HepG2 (cell line): ENCODE results near the gene TSGA10. TPM values are rescaled to one million over a fixed set of nuclear protein-coding genes. Genes with fewer than 3 reads are reported as not detected.

Experiments
- ATAC-seq: fragments of 200-7000 bp; cut with Tn5 transposase; 3 replicates; pipeline ENCODE4 v1.9.1; 2020; ENCODE audit warnings: mild to moderate bottlenecking, moderate library complexity
- BruUV-seq: library from RNA; stranded (reverse); fragments of 400-500 nt; replicated peaks from 2 replicates; lab custom pipeline; 2021; lab: Mats Ljungman, UMichigan
- CTCF ChIA-PET: fragments of 300-600 bp; formaldehyde crosslinking; extraction: SDS; loops from one replicate; lab custom pipeline; 2021; ENCODE audit warnings: low total read pairs, inconsistent platforms, low intra/inter-chr PET ratio; lab: Yijun Ruan, JAX
- POLR2A ChIA-PET: fragments of 350-600 bp; sonication (Branson Sonifier 250); formaldehyde crosslinking; loops from one replicate; lab custom pipeline; 2020; ENCODE audit warnings: antibody characterized with exemption, inconsistent platforms; lab: Yijun Ruan, JAX
- DNase-seq: peaks from one replicate; pipeline ENCODE4 v3.0.0-alpha.2; 2015; ENCODE audit warnings: low spot score
- FAIRE-seq: peaks from 3 replicates; lab custom pipeline; 2011; peaks lifted over from hg19 to GRCh38; lab: Jason Lieb, UNC
- H2AFZ ChIP-seq: one replicate; pipeline ENCODE4 v1.6.1; 2011; ENCODE audit warnings: low read length, inconsistent platforms
- H3K27ac ChIP-seq: fragments of 300-600 bp; 3 replicates; pipeline ENCODE4 v1.8.0; 2011; ENCODE audit warnings: mixed run types, mild to moderate bottlenecking, mixed read lengths, low read length, inconsistent platforms; ENCODE audit not compliant: insufficient read depth; ENCODE audit errors: extremely low read length
- H3K27me3 ChIP-seq, 2 experiments: fragments of 200-600 bp in 1 of 2; 2 replicates in 1 of 2; 3 replicates in 1 of 2; pipeline versions ENCODE4 v1.6.0 to v1.8.0; 2011; ENCODE audit warnings: low read length in 2 of 2, mild to moderate bottlenecking in 2 of 2, moderate library complexity in 2 of 2, inconsistent platforms in 1 of 2; ENCODE audit not compliant: insufficient read depth in 2 of 2, control insufficient read depth in 1 of 2
- H3K36me3 ChIP-seq, 2 experiments: fragments of 200-600 bp in 1 of 2; replicated peaks in 1 of 2; 2 replicates in 1 of 2; 3 replicates in 1 of 2; pipeline versions ENCODE4 v1.5.1 to v1.8.0; 2011; ENCODE audit warnings: low read length in 2 of 2, inconsistent platforms in 1 of 2; ENCODE audit not compliant: insufficient read depth in 2 of 2, control insufficient read depth in 1 of 2
- H3K4me1 ChIP-seq: 2 replicates; pipeline ENCODE4 v1.5.1; 2012; ENCODE audit warnings: low read length, inconsistent platforms; ENCODE audit not compliant: insufficient read depth
- H3K4me2 ChIP-seq: 2 replicates; pipeline ENCODE4 v1.6.0; 2011; ENCODE audit warnings: low read depth, low read length, inconsistent platforms
- H3K4me3 ChIP-seq, 3 experiments: fragments of 200-600 bp in 1 of 3; sonication (generic), shearing (Covaris generic) in 1 of 3; replicated peaks in 1 of 3; 2 replicates each; pipeline ENCODE4 v1.5.1; 2011 to 2016; ENCODE audit warnings: low read length in 3 of 3, inconsistent platforms in 2 of 3, low read depth in 2 of 3, mild to moderate bottlenecking in 2 of 3, control low read depth in 1 of 3, mixed read lengths in 1 of 3; ENCODE audit not compliant: insufficient read depth in 1 of 3
- H3K79me2 ChIP-seq: one replicate; pipeline ENCODE4 v1.6.1; 2011; ENCODE audit warnings: low read length, inconsistent platforms; ENCODE audit not compliant: insufficient read depth
- H3K9ac ChIP-seq: 2 replicates; pipeline ENCODE4 v1.6.0; 2011; ENCODE audit warnings: mild to moderate bottlenecking, low read depth, low read length, inconsistent platforms; ENCODE audit not compliant: insufficient read depth
- H3K9me3 ChIP-seq: 2 replicates; pipeline ENCODE4 v1.5.1; 2012; ENCODE audit warnings: mild to moderate bottlenecking, low read length
- H4K20me1 ChIP-seq: 2 replicates; pipeline ENCODE4 v1.6.0; 2011; ENCODE audit warnings: inconsistent platforms, mild to moderate bottlenecking, low read length, moderate library complexity; ENCODE audit not compliant: insufficient read depth
- FOXJ3 ChIP-seq: sonication (generic); formaldehyde crosslinking; IDR thresholded peaks from 2 replicates; pipeline ENCODE4 v1.4.0; 2020; ENCODE audit warnings: missing genetic modification reagents, mild to moderate bottlenecking, borderline replicate concordance
- HNRNPK ChIP-seq: fragments of 200-400 bp; formaldehyde crosslinking; IDR thresholded peaks from 2 replicates; pipeline ENCODE4 v1.6.1; 2018; ENCODE audit warnings: low read length, low read depth, moderate library complexity, mild to moderate bottlenecking; ENCODE audit not compliant: poor library complexity, severe bottlenecking
- MAF1 ChIP-seq: sonication (generic); formaldehyde crosslinking; IDR thresholded peaks from 2 replicates; pipeline ENCODE4 v1.5.0; 2020; ENCODE audit warnings: missing genetic modification reagents, borderline replicate concordance
- REST ChIP-seq, 2 experiments: IDR thresholded peaks; 2 replicates each; pipeline ENCODE4 v1.6.1; 2011 to 2012; ENCODE audit warnings: low read length in 2 of 2, borderline replicate concordance in 1 of 2, low read depth in 1 of 2, mild to moderate bottlenecking in 1 of 2, moderate library complexity in 1 of 2
- ZBTB38 ChIP-seq: sonication (generic); formaldehyde crosslinking; IDR thresholded peaks from 2 replicates; pipeline ENCODE4 v1.5.1; 2020; ENCODE audit warnings: mild to moderate bottlenecking, missing genetic modification reagents
- ZNF709 ChIP-seq: sonication (generic); formaldehyde crosslinking; IDR thresholded peaks from 2 replicates; pipeline ENCODE4 v1.5.0; 2020; ENCODE audit warnings: mild to moderate bottlenecking, missing genetic modification reagents
- WGBS: methylation state at CpG from one replicate; pipeline ENCODE4 v1.1.6; 2017; ENCODE audit warnings: low lambda C conversion rate; 5-methylcytosine and 5-hydroxymethylcytosine counted together
- in situ Hi-C: cut with HindIII; loops from 2 replicates; pipeline ENCODE4 v1.10.0; 2017; ENCODE audit warnings: low pct_unique_long_range_greater_than_20kb; ENCODE audit not compliant: extremely low pct_ligation_motif_present
- intact Hi-C: fragments of 100-400 bp; cut with micrococcal nuclease; formaldehyde crosslinking; loops from one replicate; pipeline ENCODE4 v1.10.0; 2022; ENCODE audit not compliant: unreplicated experiment
- polyA plus RNA-seq, 8 experiments: library from polyadenylated mRNA; depleted of rRNA in 3 of 8; stranded (reverse) in 7 of 8; unstranded in 1 of 8; fragments of >200 nt; fragmentation: Illumina TruSeq in 4 of 8; extraction: Trizol in 4 of 8; gene quantifications; 2 replicates each; pipeline versions ENCODE4 v1.2.1 to v1.2.3, GENCODE V29; 2011 to 2016; ENCODE audit warnings: low read depth in 4 of 8, missing spikeins in 1 of 8, mixed read lengths in 1 of 8; ENCODE audit not compliant: insufficient read depth in 1 of 8
- total RNA-seq, 5 experiments: library from RNA; depleted of rRNA; stranded (reverse); fragments of >200 nt; fragmentation: Illumina TruSeq; extraction: Trizol; gene quantifications; 2 replicates each; pipeline ENCODE4 v1.2.3, GENCODE V29; 2016; ENCODE audit warnings: low read depth in 1 of 5

TSGA10 gene
- total and polyA plus RNA-seq, 2 of the 13 experiments (the other 11 are each of a cell fraction or from before 2014, with no cell fraction given) = 4.7 to 13.1 TPM

DNA sequence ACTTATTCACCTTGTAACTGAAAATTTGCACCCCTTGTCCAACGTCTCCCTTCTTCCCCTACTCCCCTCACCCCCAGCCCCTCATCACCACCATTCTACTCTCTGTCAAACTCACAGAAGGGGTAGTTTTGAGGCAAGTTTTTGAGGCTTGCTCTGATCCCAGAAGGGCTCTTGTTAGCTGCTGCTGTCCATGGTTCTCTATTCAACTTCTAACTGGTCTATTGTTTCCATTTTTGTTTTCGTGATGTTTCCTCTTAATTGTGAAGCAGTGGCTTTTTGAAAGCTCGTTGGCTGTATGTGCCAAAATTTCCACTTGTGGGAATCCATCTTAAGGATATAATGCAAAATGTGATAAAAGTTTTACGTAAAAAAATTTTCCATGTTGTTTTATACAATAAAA lies 126.2 kb downstream of the TSGA10 start:
- no peak for DNase-seq
- no peak for ATAC-seq
- H3K4me2 ChIP-seq = no peak overlapping the region
- H3K4me1 ChIP-seq = no peaks in the 10 kb centered on the region
- 0 out of 5 replicates have a peak, but pooled peaks cover 0 to 3% of the 10 kb centered on the region in 2 experiments for H3K27me3 ChIP-seq
- no peaks in the 10 kb centered on the region for H4K20me1 ChIP-seq
- WGBS = 14% methylated on average over 4 of the region's 4 CpGs
- TF ChIP-seq REST (IDR thresholded peaks at IDR 0.05; ENCODE audit: borderline replicate concordance in 1 of 2, low read depth in 1 of 2, low read length in 2 of 2) (peak in 1 of 2 experiments; percentile 84; a peak in 2 of 4 replicates), FOXJ3 (no peak), MAF1 (CRISPR knock-in tag) (no peak), ZBTB38 (CRISPR knock-in tag) (no peak), HNRNPK (peak; percentile 22), ZNF709 (CRISPR knock-in tag) (no peak)
- no peaks in the 10 kb centered on the region for H3K36me3 ChIP-seq
- no peaks in the 10 kb centered on the region for H3K9me3 ChIP-seq
- BruUV-seq = no TSS peak
- H2AFZ ChIP-seq = no peak overlapping the region
- in situ Hi-C loops (no loop called here), intact Hi-C loops (no loop called here)
- H3K27ac ChIP-seq = no peak overlapping the region
- no peak overlapping the region for H3K4me3 ChIP-seq
- no peaks in the 10 kb centered on the region for H3K79me2 ChIP-seq
- no peak overlapping the region for H3K9ac ChIP-seq
- ChIA-PET CTCF (no interaction called here), POLR2A (no interaction called here)
- no peak for FAIRE-seq
